SU-DHL-6 (cell line): ENCODE results near the gene MAP1S.

Experiments
- H2AFZ ChIP-seq: fragments of 200-600 bp; sonication (generic); 2 replicates; pipeline ENCODE4 v1.6.1; 2014; ENCODE audit warnings: low read depth, mild to moderate bottlenecking, moderate library complexity, mixed read lengths, antibody characterized with exemption, low read length; ENCODE audit not compliant: severe bottlenecking
- H3F3A ChIP-seq: fragments of 200-600 bp; shearing (Covaris generic); 2 replicates; pipeline ENCODE4 v1.6.0; 2016; ENCODE audit warnings: antibody characterized with exemption, mild to moderate bottlenecking; ENCODE audit not compliant: insufficient read depth
- H3K27ac ChIP-seq: fragments of 200-600 bp; sonication (generic); 2 replicates; pipeline ENCODE4 v1.5.1; 2016; ENCODE audit warnings: low read depth, mild to moderate bottlenecking, low read length, moderate library complexity, mixed read lengths
- H3K27me3 ChIP-seq: fragments of 200-600 bp; sonication (generic), shearing (Covaris generic); 2 replicates; pipeline ENCODE4 v1.6.0; 2014; ENCODE audit warnings: mild to moderate bottlenecking, low read length
- H3K36me3 ChIP-seq: fragments of 200-600 bp; sonication (generic); 2 replicates; pipeline ENCODE4 v1.6.1; 2014; ENCODE audit warnings: mild to moderate bottlenecking, low read length, mixed read lengths
- H3K4me2 ChIP-seq: fragments of 300-600, 200-600 bp; shearing (Covaris generic), sonication (generic); 2 replicates; pipeline ENCODE4 v1.6.0; 2014; ENCODE audit warnings: low read length, low read depth, mild to moderate bottlenecking; ENCODE audit not compliant: poor library complexity, severe bottlenecking
- H3K4me3 ChIP-seq: fragments of 200-600 bp; sonication (generic); 2 replicates; pipeline ENCODE4 v1.5.1; 2014; ENCODE audit warnings: antibody characterized with exemption, low read length, mild to moderate bottlenecking, mixed read lengths; ENCODE audit not compliant: insufficient read depth, poor library complexity, severe bottlenecking
- H3K79me2 ChIP-seq: fragments of 200-600 bp; sonication (generic); 2 replicates; pipeline ENCODE4 v1.6.1; 2014; ENCODE audit warnings: mild to moderate bottlenecking, low read length, moderate library complexity; ENCODE audit not compliant: insufficient read depth
- H3K9ac ChIP-seq: fragments of 200-600 bp; sonication (generic); 2 replicates; pipeline ENCODE4 v1.7.0; 2014; ENCODE audit warnings: mild to moderate bottlenecking, low read length
- H3K9me2 ChIP-seq: fragments of 200-600 bp; sonication (generic); replicated peaks from 2 replicates; pipeline ENCODE4 v1.6.1; 2014; ENCODE audit warnings: low read length; ENCODE audit not compliant: insufficient read depth
- H3K9me3 ChIP-seq: fragments of 200-600 bp; sonication (generic); 2 replicates; pipeline ENCODE4 v1.6.1; 2014; ENCODE audit warnings: low read length, mixed read lengths; ENCODE audit not compliant: insufficient read depth
- H4K20me1 ChIP-seq: fragments of 200-600 bp; sonication (generic); 2 replicates; pipeline ENCODE4 v1.6.1; 2014; ENCODE audit warnings: low read depth, mild to moderate bottlenecking, antibody characterized with exemption, low read length, moderate library complexity, mixed read lengths
- EZH2phosphoT487 ChIP-seq: fragments of 200-600 bp; sonication (generic), shearing (Covaris generic); conservative IDR thresholded peaks from 2 replicates; pipeline ENCODE4 v1.6.1; 2018; ENCODE audit warnings: mild to moderate bottlenecking, antibody characterized with exemption, low read length, moderate library complexity, mixed read lengths
- TF ChIP-seq, protein P1 (sequence below): fragments of 200-600 bp; sonication (generic); IDR thresholded peaks from one replicate; pipeline ENCODE4 v1.5.1; 2017; ENCODE audit warnings: antibody characterized with exemption, mild to moderate bottlenecking, low read length, moderate library complexity; ENCODE audit not compliant: insufficient read depth, poor library complexity, severe bottlenecking

The MAP1S gene

DNA sequence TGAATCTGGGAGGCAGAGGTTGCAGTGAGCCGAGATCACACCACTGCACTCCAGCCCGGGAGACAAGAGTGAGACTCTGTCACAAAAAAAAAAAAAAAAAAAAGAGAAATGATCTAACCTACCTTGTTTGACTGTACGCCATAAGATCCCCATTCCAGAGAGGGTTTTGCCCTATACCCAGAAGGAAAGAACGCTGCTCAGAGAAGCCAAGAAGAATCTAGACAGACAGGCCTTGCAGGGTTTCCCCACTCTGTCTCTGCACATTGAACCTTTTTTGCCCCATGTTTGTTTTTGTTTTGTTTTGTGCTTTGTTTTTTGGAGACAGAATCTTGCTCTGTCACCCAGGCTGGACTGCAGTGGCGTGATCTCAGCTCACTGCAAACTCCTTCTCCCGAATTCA lies 7.4 kb upstream of the MAP1S start:
- Histone ChIP-seq H3K27ac (no peak overlapping the region), H3K79me2 (no peaks in the 10 kb centered on the region), H4K20me1 (no peaks in the 10 kb centered on the region), H3K4me2 (no peak overlapping the region), H2AFZ (no peak overlapping the region), H3F3A (no peaks in the 10 kb centered on the region), H3K36me3 (no peaks in the 10 kb centered on the region), H3K27me3 (no peaks in the 10 kb centered on the region), H3K9ac (no peak overlapping the region), H3K4me3 (no peak overlapping the region), H3K9me3 (no peaks in the 10 kb centered on the region), H3K9me2 (no peaks in the 10 kb centered on the region)
- no peak for TF ChIP-seq EZH2phosphoT487
- TF ChIP-seq, protein P1, sequence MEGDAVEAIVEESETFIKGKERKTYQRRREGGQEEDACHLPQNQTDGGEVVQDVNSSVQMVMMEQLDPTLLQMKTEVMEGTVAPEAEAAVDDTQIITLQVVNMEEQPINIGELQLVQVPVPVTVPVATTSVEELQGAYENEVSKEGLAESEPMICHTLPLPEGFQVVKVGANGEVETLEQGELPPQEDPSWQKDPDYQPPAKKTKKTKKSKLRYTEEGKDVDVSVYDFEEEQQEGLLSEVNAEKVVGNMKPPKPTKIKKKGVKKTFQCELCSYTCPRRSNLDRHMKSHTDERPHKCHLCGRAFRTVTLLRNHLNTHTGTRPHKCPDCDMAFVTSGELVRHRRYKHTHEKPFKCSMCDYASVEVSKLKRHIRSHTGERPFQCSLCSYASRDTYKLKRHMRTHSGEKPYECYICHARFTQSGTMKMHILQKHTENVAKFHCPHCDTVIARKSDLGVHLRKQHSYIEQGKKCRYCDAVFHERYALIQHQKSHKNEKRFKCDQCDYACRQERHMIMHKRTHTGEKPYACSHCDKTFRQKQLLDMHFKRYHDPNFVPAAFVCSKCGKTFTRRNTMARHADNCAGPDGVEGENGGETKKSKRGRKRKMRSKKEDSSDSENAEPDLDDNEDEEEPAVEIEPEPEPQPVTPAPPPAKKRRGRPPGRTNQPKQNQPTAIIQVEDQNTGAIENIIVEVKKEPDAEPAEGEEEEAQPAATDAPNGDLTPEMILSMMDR: no peak

- H3K4me3 ChIP-seq: no peak overlapping the region
- TF ChIP-seq, protein P1: no peak
- TF ChIP-seq EZH2phosphoT487: no peak
- H4K20me1 ChIP-seq: peaks cover 4% of the 10 kb centered on the region; the same call in 1 of the 2 replicates
- H3K36me3 ChIP-seq: no peaks in the 10 kb centered on the region
- H3K9me3 ChIP-seq: no peaks in the 10 kb centered on the region
- H3K9me2 ChIP-seq: no peaks in the 10 kb centered on the region
- H3K27ac ChIP-seq: no peak overlapping the region
- H3F3A ChIP-seq: no peaks in the 10 kb centered on the region
- H3K4me2 ChIP-seq: no peak overlapping the region
- H3K79me2 ChIP-seq: peaks cover 18% of the 10 kb centered on the region
- H3K27me3 ChIP-seq: no peaks in the 10 kb centered on the region
- H2AFZ ChIP-seq: no peak overlapping the region
- no peak overlapping the region for H3K9ac ChIP-seq
Measured at GRCh38 chr19:17716309-17716929, 2.9 kb upstream of the MAP1S start.

GRCh38 chr19:17718550-17718946 lies 732 bp upstream of the MAP1S start:
- H3F3A ChIP-seq: no peaks in the 10 kb centered on the region
- H3K9me3 ChIP-seq: no peaks in the 10 kb centered on the region
- no peaks in the 10 kb centered on the region for H3K36me3 ChIP-seq
- no peaks in the 10 kb centered on the region for H3K27me3 ChIP-seq
- peaks cover 4% of the 10 kb centered on the region; the same call in 1 of the 2 replicates for H4K20me1 ChIP-seq
- H2AFZ ChIP-seq: peak overlapping the region; percentile 99
- no peak overlapping the region for H3K27ac ChIP-seq
- peak overlapping the region; percentile 90 for H3K4me3 ChIP-seq
- H3K4me2 ChIP-seq: peak overlapping the region; percentile 70
- H3K79me2 ChIP-seq: peaks cover 24% of the 10 kb centered on the region
- TF ChIP-seq EZH2phosphoT487: no peak
- peak overlapping the region; percentile 73 for H3K9ac ChIP-seq
- H3K9me2 ChIP-seq: no peaks in the 10 kb centered on the region

DNA sequence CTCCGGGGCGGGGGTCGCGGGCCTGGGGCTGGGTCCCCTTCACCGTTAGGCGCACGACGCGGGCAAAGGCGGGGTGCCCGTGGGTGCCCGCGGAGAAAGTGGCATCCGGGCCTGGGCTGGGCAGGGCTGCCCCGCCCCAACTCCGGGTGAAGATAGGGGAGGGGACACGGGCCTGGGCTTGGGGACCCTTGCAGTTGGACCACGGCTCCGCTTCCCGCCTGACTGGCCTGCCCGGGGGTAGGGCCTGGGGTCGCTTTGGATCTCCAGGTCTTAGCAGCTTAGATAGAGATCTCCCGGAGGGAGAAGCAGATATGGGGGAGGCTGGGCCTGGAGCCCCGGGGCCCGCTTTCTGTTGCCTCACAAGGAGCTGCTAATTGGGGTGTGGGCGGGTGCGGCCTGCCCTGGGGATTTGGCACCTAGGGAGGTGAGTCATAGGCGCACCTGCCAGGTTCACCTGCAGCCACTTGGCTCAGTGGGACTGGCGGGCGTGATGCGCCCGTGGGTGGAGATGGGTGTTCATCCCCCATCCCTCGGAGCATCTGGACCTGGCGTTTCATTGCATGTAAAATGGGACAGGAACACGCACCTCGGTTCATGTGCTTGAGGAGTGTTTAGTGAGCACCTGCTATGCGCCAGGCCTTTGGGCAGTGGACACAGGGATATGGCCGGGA lies 585 bp downstream of the MAP1S start:
- H3K36me3 ChIP-seq: no peaks in the 10 kb centered on the region
- H3K79me2 ChIP-seq: peaks cover 24% of the 10 kb centered on the region
- no peaks in the 10 kb centered on the region for H3K9me2 ChIP-seq
- no peak overlapping the region for H2AFZ ChIP-seq
- no peak for TF ChIP-seq EZH2phosphoT487
- TF ChIP-seq, protein P1: no peak
- no peak overlapping the region; the same call in 1 of the 2 replicates for H3K27ac ChIP-seq
- H3K27me3 ChIP-seq: no peaks in the 10 kb centered on the region
- H3K4me3 ChIP-seq: peak overlapping the region; percentile 90
- H3K9me3 ChIP-seq: no peaks in the 10 kb centered on the region
- H3K4me2 ChIP-seq: peak overlapping the region; percentile 70
- peak overlapping the region; percentile 73 for H3K9ac ChIP-seq
- H3F3A ChIP-seq: no peaks in the 10 kb centered on the region
- H4K20me1 ChIP-seq: peaks cover 4% of the 10 kb centered on the region; the same call in 1 of the 2 replicates
